NCI-H1092 (cell line): Measurements from ENCODE around the gene HOXA6.

Experiments
- DNase-seq: peaks from one replicate; lab custom pipeline; 2025; lab: John Stamatoyannopoulos, UW

Gene HOXA6

GRCh38 chr7:27149842-27150567 lies 2.4 kb upstream of the HOXA6 start:
- peak; percentile 32 for DNase-seq

DNA sequence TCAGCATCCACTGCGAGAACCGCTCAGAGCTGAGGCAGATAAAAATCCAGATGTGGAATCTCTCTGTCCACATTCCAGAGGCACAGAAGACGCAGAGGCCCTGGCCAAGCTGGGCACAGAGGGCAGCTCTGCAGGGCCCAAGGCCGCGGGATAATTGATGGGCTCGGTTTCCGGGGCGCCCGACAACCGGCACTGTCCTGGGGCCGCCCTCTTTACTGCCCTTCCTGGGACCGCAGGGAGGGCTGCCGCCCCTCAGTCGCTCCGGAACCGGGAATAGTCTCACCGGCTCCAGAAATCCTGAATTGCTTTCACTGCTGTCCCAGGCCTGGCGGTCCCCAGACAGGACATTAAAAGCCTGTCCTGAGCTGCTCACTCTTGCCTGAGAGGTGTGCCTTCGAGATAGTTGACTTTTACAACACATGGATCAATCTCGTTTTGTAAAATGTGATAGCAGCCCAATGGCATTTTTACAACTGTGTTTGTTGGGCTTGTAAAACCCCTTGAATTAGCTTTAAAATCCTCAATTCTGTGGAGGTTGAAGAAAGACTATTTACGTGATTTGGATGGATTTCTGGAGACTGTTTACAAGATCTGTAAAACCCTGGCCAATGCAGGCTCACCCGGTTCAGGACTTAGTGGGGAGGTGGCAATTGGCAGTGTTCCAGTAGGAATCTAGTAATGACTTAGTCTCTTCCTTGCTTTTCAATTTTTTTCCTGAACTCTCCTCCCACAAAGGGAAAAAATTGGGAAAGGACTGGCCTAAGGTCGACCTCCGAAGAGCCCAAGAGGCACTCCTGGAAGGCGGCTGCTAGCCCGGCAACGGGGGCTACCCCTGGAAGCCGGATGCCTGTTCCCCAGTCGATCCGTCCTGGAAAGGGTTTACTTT lies 1.4 kb upstream of the HOXA6 start:
- no peak for DNase-seq

- no peak for DNase-seq
Measured at GRCh38 chr7:27148031-27148755, 619 bp upstream of the HOXA6 start.

GRCh38 chr7:27146491-27147198 lies 929 bp downstream of the HOXA6 start:
- no peak for DNase-seq

DNA sequence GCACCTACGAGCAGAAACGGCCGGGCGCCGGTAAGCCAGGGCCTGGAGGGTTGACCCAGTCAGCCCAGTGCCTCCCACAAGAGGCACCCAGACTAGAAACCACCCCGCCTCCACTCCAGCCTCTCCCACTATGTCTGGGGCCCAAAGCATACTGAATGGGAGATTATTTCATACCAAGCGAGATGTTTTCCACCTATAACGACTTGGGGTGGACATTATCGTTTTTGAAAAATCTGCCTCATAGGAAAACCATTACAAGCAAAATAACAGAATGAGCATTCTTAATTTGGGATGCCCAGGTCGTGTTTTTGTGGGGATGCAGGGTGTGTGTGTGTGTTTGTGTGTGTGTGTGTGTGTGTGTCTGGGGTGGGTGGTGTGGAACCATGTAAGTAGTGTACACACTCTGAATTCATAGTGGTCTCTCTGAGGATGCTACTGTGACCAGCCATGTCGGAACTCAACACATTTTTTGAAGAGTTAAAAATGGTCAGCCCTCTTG lies 1.6 kb downstream of the HOXA6 start:
- no peak for DNase-seq

DNA sequence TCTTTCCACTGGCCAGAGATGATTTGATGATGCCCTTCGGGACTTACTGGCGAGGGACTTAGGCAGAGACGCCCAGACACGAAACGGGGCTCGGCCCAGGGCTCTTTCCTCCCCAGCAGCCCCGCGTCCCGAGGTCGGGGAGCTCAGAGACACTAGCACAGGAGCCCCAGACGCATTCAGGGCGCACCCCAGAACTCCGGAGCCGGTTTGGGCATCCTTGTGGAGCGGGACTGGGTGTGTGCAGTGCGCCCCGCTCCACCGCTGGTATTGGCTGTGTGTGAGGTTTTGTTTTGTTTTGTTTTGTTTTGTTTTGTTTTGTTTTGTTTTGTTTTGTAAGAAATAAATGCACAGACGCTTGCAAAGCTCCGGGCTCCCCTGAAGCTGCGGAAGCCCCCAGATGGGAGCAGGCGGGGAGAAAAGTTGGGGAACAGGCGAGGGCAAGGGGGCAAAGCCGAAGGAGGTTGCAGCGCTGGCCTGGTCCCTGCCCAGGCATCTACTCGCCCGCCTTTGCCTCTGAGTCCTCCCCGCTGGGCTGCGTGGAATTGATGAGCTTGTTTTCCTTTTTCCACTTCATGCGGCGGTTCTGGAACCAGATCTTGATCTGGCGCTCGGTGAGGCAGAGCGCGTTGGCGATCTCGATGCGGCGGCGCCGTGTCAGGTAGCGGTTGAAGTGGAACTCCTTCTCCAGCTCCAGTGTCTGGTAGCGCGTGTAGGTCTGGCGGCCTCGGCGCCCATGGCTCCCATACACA lies 2.2 kb downstream of the HOXA6 start:
- DNase-seq, result no peak

- no peak for DNase-seq
Measured at GRCh38 chr7:27144781-27145164, 2.8 kb downstream of the HOXA6 start.

DNA sequence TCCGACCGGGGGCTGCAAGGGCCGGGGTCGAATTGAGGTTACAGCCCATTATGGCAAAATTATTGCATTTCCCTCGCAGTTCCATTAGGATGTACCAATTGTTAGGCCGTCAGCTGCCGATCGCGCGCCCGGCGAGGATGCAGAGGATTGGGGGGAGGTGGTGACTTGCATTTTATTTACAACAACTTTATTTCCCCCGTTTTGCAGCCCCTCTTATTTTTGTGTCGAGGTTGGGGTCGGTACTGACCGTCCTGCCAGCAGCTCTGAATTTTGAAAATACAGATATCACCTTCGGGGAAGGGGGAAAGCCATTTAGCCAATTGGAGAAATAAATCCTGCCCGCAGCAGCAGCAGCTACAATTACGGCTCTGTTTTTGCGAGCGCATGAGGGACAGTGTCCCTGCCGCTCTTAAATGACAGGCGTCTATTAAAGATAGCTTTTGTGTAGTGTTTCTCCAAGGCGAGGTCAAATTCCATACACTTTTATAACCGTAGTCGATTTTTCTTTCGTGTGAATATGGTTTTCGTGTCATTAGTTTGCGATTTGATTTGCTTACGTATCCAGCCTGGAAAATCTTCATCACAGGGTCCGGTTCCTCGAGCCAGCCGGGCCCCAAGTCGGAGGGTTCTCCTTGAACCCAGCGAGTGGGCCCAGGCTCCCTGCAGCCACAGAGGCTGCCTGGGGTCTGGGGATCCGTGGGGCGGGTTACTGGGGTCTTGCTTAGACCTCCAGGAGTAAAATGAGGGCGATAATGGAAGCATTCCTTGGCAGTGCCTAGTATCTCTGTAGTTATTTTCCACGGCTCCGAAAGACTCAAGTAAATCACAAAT lies 3.4 kb downstream of the HOXA6 start:
- DNase-seq, result no peak

GRCh38 chr7:27143023-27143949 lies 4.3 kb downstream of the HOXA6 start, which contains the start of gene HOXA5:
Gene HOXA5, minus strand, starts transcription at chr7:27143681. Its CDS starts 74 bp downstream, at chr7:27143607.
- DNase-seq, result peak; percentile 74

- DNase-seq, result no peak
Measured at GRCh38 chr7:27142580-27143022, 5.0 kb downstream of the HOXA6 start.

DNA sequence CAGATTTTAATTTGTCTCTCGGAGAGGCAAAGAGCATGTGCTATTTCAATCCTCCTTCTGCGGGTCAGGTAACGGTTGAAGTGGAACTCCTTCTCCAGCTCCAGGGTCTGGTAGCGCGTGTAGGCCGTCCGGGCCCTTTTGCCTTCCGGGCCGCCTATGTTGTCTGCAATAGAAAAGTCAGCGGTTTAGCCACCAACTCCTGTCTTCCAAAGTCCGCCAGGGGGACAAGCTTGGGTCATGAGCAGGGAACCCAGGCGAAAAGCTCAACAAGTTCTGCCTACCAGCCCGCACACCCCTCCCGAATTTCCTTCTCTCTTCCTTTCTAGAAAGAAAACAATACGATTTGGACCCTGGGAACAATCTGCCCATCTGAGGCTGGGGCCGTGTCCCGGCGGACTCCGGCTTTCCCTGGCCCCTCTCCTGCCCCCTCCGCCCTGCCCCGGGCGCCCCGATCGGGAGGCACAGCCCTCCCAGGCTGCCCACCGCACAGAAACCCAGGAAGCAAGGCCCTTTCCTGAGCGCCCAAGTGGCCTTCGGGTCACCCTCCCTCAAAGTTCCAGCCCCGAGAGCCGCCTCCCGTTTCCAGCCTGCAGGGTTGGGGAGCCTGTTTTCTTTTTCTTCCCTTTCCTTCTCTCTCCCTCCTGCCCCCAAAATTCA lies 5.5 kb downstream of the HOXA6 start:
- DNase-seq, result no peak

GRCh38 chr7:27141137-27141922 lies 6.2 kb downstream of the HOXA6 start:
- DNase-seq, result no peak

DNA sequence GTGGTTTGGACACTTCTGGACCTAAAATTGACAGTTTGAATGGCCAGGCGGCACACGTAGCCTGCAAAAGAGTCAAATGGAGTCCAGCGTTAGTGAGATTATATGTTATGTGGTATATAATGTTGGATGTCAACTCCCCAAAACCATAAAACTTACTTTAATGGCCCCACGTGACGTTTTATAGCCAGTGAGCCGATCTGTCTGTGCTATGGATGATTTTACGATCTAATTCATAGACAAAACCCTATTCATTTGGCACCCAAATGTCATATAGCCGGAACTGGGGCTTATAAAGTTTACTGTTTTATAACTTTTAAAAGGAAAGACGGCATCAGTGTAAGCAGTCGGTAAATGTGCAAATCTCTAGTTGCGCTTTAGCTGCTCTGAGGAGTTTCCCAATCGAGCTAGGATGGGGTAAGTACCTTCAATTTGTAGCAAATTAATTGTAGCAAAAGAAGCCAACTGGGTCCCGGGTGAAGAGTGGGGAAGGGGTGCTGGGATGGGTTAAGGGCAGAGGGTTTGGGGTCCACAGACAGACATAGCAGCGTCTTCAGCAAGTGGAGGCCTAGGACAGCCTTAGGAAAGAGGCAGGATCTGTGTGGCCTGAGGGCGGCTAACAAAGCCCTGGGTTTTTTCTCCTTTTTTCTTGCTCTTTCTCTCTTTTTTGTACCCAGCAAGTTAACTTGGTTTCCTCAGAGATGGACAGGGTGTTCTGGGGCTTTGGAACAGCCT lies 7.3 kb downstream of the HOXA6 start:
- DNase-seq, result no peak

DNA sequence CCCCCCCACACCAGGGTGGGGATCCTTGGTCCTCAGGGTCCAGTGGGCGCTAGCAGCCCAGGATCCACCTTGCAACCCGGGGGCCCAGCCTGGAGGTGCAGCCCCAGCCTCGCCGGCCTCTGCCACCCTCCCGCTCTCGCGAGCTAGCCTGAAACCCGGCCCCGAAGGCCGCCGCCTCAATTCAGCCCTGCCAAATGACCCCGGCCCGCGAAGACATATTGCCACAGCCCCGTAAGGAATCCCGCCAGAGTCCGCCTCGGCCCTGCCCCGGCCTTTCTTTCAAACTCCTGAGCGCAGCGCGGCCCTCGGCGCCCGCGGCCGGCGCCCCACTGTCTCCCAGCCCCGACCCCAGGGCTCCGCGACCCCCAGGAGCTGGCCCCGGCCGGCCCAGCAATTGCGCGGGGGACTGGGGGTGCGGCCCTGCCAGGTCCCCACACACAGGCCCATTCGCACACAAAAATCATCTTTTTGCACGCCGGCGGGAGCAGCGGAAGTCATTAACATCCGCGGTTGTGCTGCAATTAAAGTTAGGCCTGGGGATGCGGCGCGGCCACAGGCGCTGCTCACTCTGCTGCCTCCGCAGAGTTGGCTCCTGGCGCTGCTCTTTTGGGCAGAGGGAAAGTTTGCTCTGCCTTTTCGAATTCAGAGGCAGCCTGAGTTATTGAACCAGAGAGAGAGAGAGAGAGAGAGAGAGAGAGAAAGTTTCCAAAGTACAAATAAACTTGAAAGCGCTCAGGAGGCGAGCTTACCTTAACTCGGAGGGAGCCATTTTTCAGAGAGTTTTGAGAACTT lies 8.0 kb downstream of the HOXA6 start:
- DNase-seq, result no peak

DNA sequence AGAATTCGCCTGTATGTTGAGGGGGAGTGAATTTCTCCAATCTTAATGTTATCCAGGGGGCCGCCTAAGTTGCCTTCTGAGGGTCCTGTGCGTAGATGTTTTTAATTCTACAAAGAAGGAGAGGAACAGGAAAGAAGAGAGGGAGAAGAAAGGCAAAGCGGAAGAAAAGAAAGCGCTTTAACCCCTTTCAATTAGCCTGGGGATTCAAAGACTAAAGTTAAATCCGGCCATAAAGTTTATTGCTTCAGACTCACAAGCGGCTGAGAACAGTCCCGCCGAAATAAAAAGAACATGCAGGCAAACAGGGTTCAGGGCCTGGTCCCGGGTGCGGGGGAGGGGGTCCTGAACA lies 8.6 kb downstream of the HOXA6 start:
- no peak for DNase-seq

DNA sequence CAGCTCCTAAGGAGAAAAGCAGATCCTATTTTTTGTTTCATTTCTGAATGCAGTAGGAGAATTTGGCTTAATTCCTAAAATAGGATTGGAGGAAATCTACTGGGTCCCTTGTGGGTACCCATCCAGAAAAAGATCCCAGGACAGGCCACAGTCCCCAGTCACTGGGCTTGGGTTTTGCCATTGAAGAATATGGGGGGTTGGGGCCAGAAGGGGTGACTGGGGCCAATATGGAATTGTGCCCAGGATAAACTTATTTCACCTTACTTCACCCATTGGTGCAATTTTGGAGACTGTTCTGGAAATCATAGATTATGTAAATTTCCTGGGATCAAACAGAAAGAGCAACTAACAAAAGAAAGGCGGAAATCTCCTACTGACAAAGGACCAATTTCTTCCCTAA lies 9.1 kb downstream of the HOXA6 start:
- no peak for DNase-seq
